NT2/D1 (cell line): Measurements from ENCODE around the gene ADSL.

Experiments used
- YY1 ChIP-seq: IDR thresholded peaks from 2 replicates; pipeline ENCODE4 v1.6.1; 2011; ENCODE audit not compliant: insufficient read length, insufficient read depth
- ZNF274 ChIP-seq: IDR thresholded peaks from 2 replicates; pipeline ENCODE4 v1.6.1; 2011; ENCODE audit warnings: mild to moderate bottlenecking, low read depth, low read length

DNA sequence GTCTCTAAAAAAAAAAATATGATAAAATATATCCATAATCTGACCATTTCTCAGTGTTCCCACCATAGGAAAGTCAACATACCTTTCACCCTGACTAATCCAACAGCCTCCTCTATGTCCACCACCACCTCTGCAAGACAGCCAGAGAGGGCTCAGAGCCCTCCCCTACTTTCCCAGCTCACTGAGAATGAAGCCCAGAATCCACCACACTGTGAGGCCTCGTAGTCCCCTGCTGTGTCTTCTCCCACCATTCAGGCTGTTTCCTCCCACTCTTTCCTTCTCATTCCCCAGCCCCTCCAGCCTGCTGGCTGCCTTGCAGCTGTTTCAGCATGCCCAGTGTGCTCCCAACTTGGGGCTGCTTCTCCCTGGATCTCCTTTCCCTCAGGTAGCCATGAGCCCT lies 51.1 kb downstream of the ADSL start:
- TF ChIP-seq ZNF274, result no peak
- no peak for TF ChIP-seq YY1
